Naive B cell (primary cell): ENCODE results near the gene SCTR. TPM values are rescaled to one million over a fixed set of nuclear protein-coding genes. Genes with fewer than 3 reads are reported as not detected.
A peak's percentile ranks its signal among the peaks of the same experiment; 100 is the strongest.

Source experiments
- ATAC-seq, 2 donors: fragments of 150-1000 bp; cut with Tn5 transposase; 2 replicates each; pipeline ENCODE4 v1.10.0; 2021; ENCODE audit warnings: low read depth in 2 of 2, mild to moderate bottlenecking in 2 of 2, moderate library complexity in 2 of 2
- DNase-seq: peaks from one replicate; pipeline ENCODE4 v3.0.0; 2022
- H3K27ac Mint-ChIP-seq, 6 donors: one replicate each; pipeline ENCODE4 v1.8.0; 2020 to 2022; ENCODE audit warnings: mild to moderate bottlenecking in 6 of 6, mixed read lengths in 6 of 6, moderate library complexity in 5 of 6, inconsistent platforms in 2 of 6
- H3K27me3 Mint-ChIP-seq, 3 donors: one replicate each; pipeline ENCODE4 v1.8.0; 2021 to 2022; ENCODE audit warnings: mixed read lengths in 3 of 3, mild to moderate bottlenecking in 1 of 3
- H3K36me3 Mint-ChIP-seq, 2 donors: one replicate each; pipeline ENCODE4 v1.8.0; 2020 to 2022; ENCODE audit warnings: mixed read lengths in 2 of 2, inconsistent platforms in 1 of 2, mild to moderate bottlenecking in 1 of 2
- H3K4me1 Mint-ChIP-seq, 3 donors: one replicate each; pipeline ENCODE4 v1.8.0; 2020 to 2022; ENCODE audit warnings: mixed read lengths in 3 of 3, inconsistent platforms in 1 of 3, mild to moderate bottlenecking in 1 of 3, moderate library complexity in 1 of 3
- H3K4me3 Mint-ChIP-seq, 8 donors: one replicate each; pipeline ENCODE4 v1.8.0; 2020 to 2022; ENCODE audit warnings: mild to moderate bottlenecking in 8 of 8, mixed read lengths in 8 of 8, moderate library complexity in 8 of 8, inconsistent platforms in 2 of 8
- H3K9me3 Mint-ChIP-seq, 7 donors: one replicate each; pipeline ENCODE4 v1.8.0; 2020 to 2022; ENCODE audit warnings: mixed read lengths in 7 of 7, mild to moderate bottlenecking in 5 of 7, inconsistent platforms in 2 of 7, moderate library complexity in 1 of 7
- polyA plus RNA-seq, 6 donors: library from polyadenylated mRNA; unstranded; fragments of 300-500 nt; fragmentation: Illumina TruSeq; gene quantifications; one replicate each; pipeline ENCODE4 v1.2.3, GENCODE V29; 2021; ENCODE audit warnings: low read depth in 6 of 6

SCTR gene
- not detected for polyA plus RNA-seq

- Mint-ChIP-seq H3K4me3 (peak within 1 kb of the TSS in 1 of 8 donors; percentile 45), H3K27me3 (peaks cover 56 to 77% (median 61%) of the 10 kb centered on the region in 3 donors), H3K27ac (peak within 1 kb of the TSS in 1 of 6 donors; percentile 23), H3K9me3 (peaks cover 0 to 8% (median 2%) of the 10 kb centered on the region in 7 donors), H3K4me1 (no peaks in the 10 kb centered on the region), H3K36me3 (peaks cover 0 to 7% of the 10 kb centered on the region in 2 donors)
- ATAC-seq (no peak), DNase-seq (no peak)
Measured at GRCh38 chr2:119523952-119524694, at the start of gene SCTR. Gene SCTR (minus strand): TSS chr2:119524483. CDS start chr2:119524226, 257 bp downstream.

- Mint-ChIP-seq H3K9me3 (peaks cover 3 to 13% (median 8%) of the 10 kb centered on the region in 7 donors), H3K27me3 (peaks cover 0 to 7% (median 5%) of the 10 kb centered on the region in 3 donors), H3K4me3 (no peak overlapping the region), H3K27ac (no peak overlapping the region), H3K4me1 (no peaks in the 10 kb centered on the region), H3K36me3 (peaks cover 0 to 8% of the 10 kb centered on the region in 2 donors)
- no peak for ATAC-seq
- DNase-seq, result no peak
Measured at GRCh38 chr2:119567292-119567691, 43.0 kb upstream of the SCTR start.

- Mint-ChIP-seq H3K9me3 (peaks cover 3 to 12% (median 8%) of the 10 kb centered on the region in 7 donors), H3K27me3 (peaks cover 0 to 7% (median 5%) of the 10 kb centered on the region in 3 donors), H3K27ac (no peak overlapping the region), H3K4me1 (no peaks in the 10 kb centered on the region), H3K4me3 (no peak overlapping the region), H3K36me3 (peaks cover 0 to 8% of the 10 kb centered on the region in 2 donors)
- ATAC-seq (no peak), DNase-seq (no peak)
Measured at GRCh38 chr2:119565481-119565880, 41.2 kb upstream of the SCTR start.

GRCh38 chr2:119553687-119554344 is 29.5 kb upstream of the SCTR start:
- peaks cover 25 to 39% (median 34%) of the 10 kb centered on the region in 3 donors for H3K27me3 Mint-ChIP-seq
- DNase-seq (no peak), ATAC-seq (no peak)
- H3K27ac Mint-ChIP-seq, result no peak overlapping the region
- no peaks in the 10 kb centered on the region for H3K36me3 Mint-ChIP-seq
- no peak overlapping the region for H3K4me3 Mint-ChIP-seq
- peaks cover 0 to 2% (median 0%) of the 10 kb centered on the region in 7 donors for H3K9me3 Mint-ChIP-seq
- no peaks in the 10 kb centered on the region for H3K4me1 Mint-ChIP-seq

GRCh38 chr2:119552902-119553301 is 28.6 kb upstream of the SCTR start:
- H3K27me3 Mint-ChIP-seq, result peaks cover 27 to 43% (median 34%) of the 10 kb centered on the region in 3 donors
- H3K36me3 Mint-ChIP-seq, result no peaks in the 10 kb centered on the region
- H3K4me3 Mint-ChIP-seq, result no peak overlapping the region
- H3K9me3 Mint-ChIP-seq, result peaks cover 0 to 2% (median 0%) of the 10 kb centered on the region in 7 donors
- H3K4me1 Mint-ChIP-seq, result no peaks in the 10 kb centered on the region
- H3K27ac Mint-ChIP-seq, result no peak overlapping the region
- DNase-seq, result no peak
- ATAC-seq, result no peak

GRCh38 chr2:119550856-119551255 is 26.6 kb upstream of the SCTR start:
- Mint-ChIP-seq H3K9me3 (peaks cover 0 to 4% (median 0%) of the 10 kb centered on the region in 7 donors), H3K4me1 (no peaks in the 10 kb centered on the region), H3K27ac (no peak overlapping the region), H3K36me3 (no peaks in the 10 kb centered on the region), H3K27me3 (peaks cover 37 to 47% (median 39%) of the 10 kb centered on the region in 3 donors), H3K4me3 (no peak overlapping the region)
- DNase-seq, result no peak
- no peak for ATAC-seq

- ATAC-seq, result no peak
- Mint-ChIP-seq H3K4me1 (no peaks in the 10 kb centered on the region), H3K9me3 (peaks cover 0 to 4% (median 0%) of the 10 kb centered on the region in 7 donors), H3K4me3 (no peak overlapping the region), H3K36me3 (no peaks in the 10 kb centered on the region), H3K27ac (no peak overlapping the region), H3K27me3 (peaks cover 37 to 47% (median 44%) of the 10 kb centered on the region in 3 donors)
- no peak for DNase-seq
Measured at GRCh38 chr2:119550346-119550745, 26.1 kb upstream of the SCTR start.

- H3K4me3 Mint-ChIP-seq, result no peak overlapping the region
Measured at GRCh38 chr2:119549241-119549640, 25.0 kb upstream of the SCTR start.

GRCh38 chr2:119548516-119549120 is 24.3 kb upstream of the SCTR start:
- ATAC-seq (no peak), DNase-seq (no peak)
- Mint-ChIP-seq H3K27me3 (peaks cover 38 to 52% (median 51%) of the 10 kb centered on the region in 3 donors), H3K4me3 (no peak overlapping the region), H3K9me3 (peaks cover 0 to 8% (median 3%) of the 10 kb centered on the region in 7 donors), H3K4me1 (peaks cover 0 to 11% (median 5%) of the 10 kb centered on the region in 3 donors), H3K27ac (no peak overlapping the region), H3K36me3 (peaks cover 0 to under 1% of the 10 kb centered on the region in 2 donors)

More at GRCh38 chr2:119549241-119549640, 25.0 kb upstream of the SCTR start:
- Mint-ChIP-seq H3K36me3 (no peaks in the 10 kb centered on the region), H3K27me3 (peaks cover 33 to 47% (median 46%) of the 10 kb centered on the region in 3 donors), H3K9me3 (peaks cover 0 to 8% (median 0%) of the 10 kb centered on the region in 7 donors), H3K4me1 (peaks cover 0 to 6% (median 0%) of the 10 kb centered on the region in 3 donors), H3K27ac (no peak overlapping the region)
- no peak for DNase-seq
- ATAC-seq, result no peak

- Mint-ChIP-seq H3K36me3 (peaks cover 0 to 7% of the 10 kb centered on the region in 2 donors), H3K27me3 (peaks cover 54 to 64% (median 60%) of the 10 kb centered on the region in 3 donors), H3K9me3 (peaks cover 0 to 13% (median 3%) of the 10 kb centered on the region in 7 donors), H3K27ac (peak overlapping the region in 1 of 6 donors; percentile 21), H3K4me1 (peaks cover 4 to 18% (median 11%) of the 10 kb centered on the region in 3 donors), H3K4me3 (peak overlapping the region in 1 of 8 donors; percentile 7)
- ATAC-seq (no peak), DNase-seq (no peak)
Measured at GRCh38 chr2:119546447-119546767, 22.1 kb upstream of the SCTR start.

- DNase-seq (no peak), ATAC-seq (no peak)
- no peak overlapping the region for H3K27ac Mint-ChIP-seq
- H3K4me1 Mint-ChIP-seq, result peaks cover 4 to 18% (median 11%) of the 10 kb centered on the region in 3 donors
- no peak overlapping the region for H3K4me3 Mint-ChIP-seq
- H3K36me3 Mint-ChIP-seq, result peaks cover 0 to 7% of the 10 kb centered on the region in 2 donors
- H3K27me3 Mint-ChIP-seq, result peaks cover 58 to 69% (median 63%) of the 10 kb centered on the region in 3 donors
- H3K9me3 Mint-ChIP-seq, result peaks cover 0 to 13% (median 3%) of the 10 kb centered on the region in 7 donors
Measured at GRCh38 chr2:119545754-119546446, 21.6 kb upstream of the SCTR start.

GRCh38 chr2:119544939-119545475 is 20.7 kb upstream of the SCTR start:
- Mint-ChIP-seq H3K36me3 (peaks cover 0 to 7% of the 10 kb centered on the region in 2 donors), H3K9me3 (peaks cover 0 to 19% (median 5%) of the 10 kb centered on the region in 7 donors), H3K27me3 (peaks cover 57 to 77% (median 66%) of the 10 kb centered on the region in 3 donors), H3K27ac (no peak overlapping the region), H3K4me3 (peak overlapping the region in 5 of 8 donors; percentile 39 to 91 (median 64)), H3K4me1 (peaks cover 4 to 18% (median 11%) of the 10 kb centered on the region in 3 donors)
- no peak for ATAC-seq
- no peak for DNase-seq
